Measurements from ENCODE around the gene ABHD15. TPM values are rescaled to one million over a fixed set of nuclear protein-coding genes. Genes with fewer than 3 reads are reported as not detected.

Gene ABHD15
- polyA plus RNA-seq, 3 donors: 3.1 to 4.6 (median 3.6) TPM

DNA sequence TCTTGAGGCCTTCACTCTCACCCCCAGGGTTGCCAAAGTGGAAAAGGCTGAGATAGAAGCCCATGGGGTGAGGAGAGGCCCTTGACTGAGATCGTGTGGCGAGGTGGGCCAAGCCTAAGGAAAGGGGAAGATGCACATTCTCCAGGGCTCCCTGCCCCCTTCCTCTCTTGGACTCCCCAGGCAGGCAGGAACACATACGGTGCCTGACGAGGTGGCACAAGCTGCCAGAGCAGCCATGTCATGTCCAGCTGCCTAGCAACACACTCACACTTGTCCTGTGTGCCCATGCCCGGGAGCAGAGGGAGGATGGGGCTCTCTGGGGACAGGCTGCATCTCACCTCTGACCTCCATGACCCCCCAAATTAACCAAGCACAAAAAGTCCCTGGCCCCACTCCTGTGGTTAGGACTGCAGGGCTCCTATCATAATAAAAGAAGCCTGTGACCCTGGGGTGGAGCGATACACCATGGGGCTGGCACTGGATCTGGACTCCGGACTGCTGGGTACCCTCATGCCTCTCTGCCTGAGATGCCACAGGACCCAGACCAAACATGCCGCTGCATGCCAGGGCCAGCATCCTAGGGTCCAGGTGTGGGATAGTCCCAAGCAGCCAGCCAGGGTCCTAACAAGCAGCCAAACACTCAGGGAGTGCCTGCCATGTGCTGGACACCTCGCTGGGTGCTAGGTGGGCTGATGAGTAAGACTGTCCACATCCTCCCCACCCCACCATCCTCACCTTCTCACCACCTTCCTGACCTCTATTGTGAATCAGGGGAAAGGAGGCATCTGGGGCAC is 20.0 kb upstream of the ABHD15 start:
- Histone ChIP-seq H3K9ac (ENCODE audit: insufficient read depth, low read length, poor library complexity, severe bottlenecking) (no peak overlapping the region), H3K27ac (ENCODE audit: low read depth in 1 of 2, low read length in 2 of 2) (no peak overlapping the region), H3K4me2 (replicated peaks; ENCODE audit: extremely low read depth, low read length, poor library complexity, severe bottlenecking) (peak overlapping the region; percentile 30), H3K4me3 (replicated peaks in 1 of 3; ENCODE audit: low read depth in 2 of 3, low read length in 3 of 3) (peak overlapping the region in 1 of 3 experiments; percentile 79), H4K20me1 (ENCODE audit: insufficient read depth, low read length) (peaks cover 63% of the 10 kb centered on the region), H3K36me3 (replicated peaks in 1 of 2; ENCODE audit: control insufficient read depth in 1 of 2, insufficient read depth in 2 of 2, low read length in 2 of 2) (peaks cover 9 to 17% of the 10 kb centered on the region in 2 donors), H3K79me2 (ENCODE audit: insufficient read depth, low read length) (peaks cover 63% of the 10 kb centered on the region), H3K27me3 (ENCODE audit: control insufficient read depth in 2 of 2, insufficient read depth in 2 of 2, low read length in 2 of 2) (peaks cover 0 to 4% of the 10 kb centered on the region in 2 donors), H3K9me3 (replicated peaks in 1 of 2; ENCODE audit: control insufficient read depth in 1 of 2, insufficient read depth in 1 of 2, low read length in 2 of 2) (no peaks in the 10 kb centered on the region), H2AFZ (ENCODE audit: insufficient read depth, low read depth, low read length, poor library complexity, severe bottlenecking) (no peak overlapping the region), H3K4me1 (ENCODE audit: control insufficient read depth in 1 of 2, insufficient read depth in 2 of 2, low read length in 2 of 2) (peaks cover 70 to 73% of the 10 kb centered on the region in 2 donors)
- Mint-ChIP-seq H3K4me1 (peaks cover 70% of the 10 kb centered on the region), H3K27ac (peak overlapping the region in 4 of 7 donors; percentile 18 to 61 (median 24)), H3K4me3 (peak overlapping the region in 1 of 2 donors; percentile 34), H3K36me3 (peaks cover 11 to 20% of the 10 kb centered on the region in 2 donors), H3K27me3 (ENCODE audit: low read depth in 3 of 3) (peaks cover 2 to 16% (median 7%) of the 10 kb centered on the region in 3 donors), H3K9me3 (no peaks in the 10 kb centered on the region)
- intact Hi-C loops (cut with micrococcal nuclease): loop anchor here in 1 of 2 donors (10.0 kb wide), 1 partner anchor 338 kb away; no protein-coding TSS in a partner anchor
- WGBS (ENCODE audit: insufficient coverage): 67% methylated on average over 5 of the region's 9 CpGs
- DNase-seq: peak in 2 of 3 donors; percentile 29 to 45
- TF ChIP-seq, protein P1, sequence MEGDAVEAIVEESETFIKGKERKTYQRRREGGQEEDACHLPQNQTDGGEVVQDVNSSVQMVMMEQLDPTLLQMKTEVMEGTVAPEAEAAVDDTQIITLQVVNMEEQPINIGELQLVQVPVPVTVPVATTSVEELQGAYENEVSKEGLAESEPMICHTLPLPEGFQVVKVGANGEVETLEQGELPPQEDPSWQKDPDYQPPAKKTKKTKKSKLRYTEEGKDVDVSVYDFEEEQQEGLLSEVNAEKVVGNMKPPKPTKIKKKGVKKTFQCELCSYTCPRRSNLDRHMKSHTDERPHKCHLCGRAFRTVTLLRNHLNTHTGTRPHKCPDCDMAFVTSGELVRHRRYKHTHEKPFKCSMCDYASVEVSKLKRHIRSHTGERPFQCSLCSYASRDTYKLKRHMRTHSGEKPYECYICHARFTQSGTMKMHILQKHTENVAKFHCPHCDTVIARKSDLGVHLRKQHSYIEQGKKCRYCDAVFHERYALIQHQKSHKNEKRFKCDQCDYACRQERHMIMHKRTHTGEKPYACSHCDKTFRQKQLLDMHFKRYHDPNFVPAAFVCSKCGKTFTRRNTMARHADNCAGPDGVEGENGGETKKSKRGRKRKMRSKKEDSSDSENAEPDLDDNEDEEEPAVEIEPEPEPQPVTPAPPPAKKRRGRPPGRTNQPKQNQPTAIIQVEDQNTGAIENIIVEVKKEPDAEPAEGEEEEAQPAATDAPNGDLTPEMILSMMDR (IDR thresholded peaks at IDR 0.05): no peak

GRCh38 chr17:29585080-29585751 is 18.4 kb upstream of the ABHD15 start:
- Histone ChIP-seq H3K79me2 (ENCODE audit: insufficient read depth, low read length) (peaks cover 63% of the 10 kb centered on the region), H3K27me3 (ENCODE audit: control insufficient read depth in 2 of 2, insufficient read depth in 2 of 2, low read length in 2 of 2) (no peaks in the 10 kb centered on the region), H3K4me2 (replicated peaks; ENCODE audit: extremely low read depth, low read length, poor library complexity, severe bottlenecking) (peak overlapping the region; percentile 81), H2AFZ (ENCODE audit: insufficient read depth, low read depth, low read length, poor library complexity, severe bottlenecking) (peak overlapping the region; percentile 69), H3K4me1 (ENCODE audit: control insufficient read depth in 1 of 2, insufficient read depth in 2 of 2, low read length in 2 of 2) (peaks cover 56 to 57% of the 10 kb centered on the region in 2 donors), H3K9me3 (replicated peaks in 1 of 2; ENCODE audit: control insufficient read depth in 1 of 2, insufficient read depth in 1 of 2, low read length in 2 of 2) (no peaks in the 10 kb centered on the region), H4K20me1 (ENCODE audit: insufficient read depth, low read length) (peaks cover 73% of the 10 kb centered on the region), H3K27ac (ENCODE audit: low read depth in 1 of 2, low read length in 2 of 2) (peak overlapping the region in 1 of 2 donors; percentile 75), H3K36me3 (replicated peaks in 1 of 2; ENCODE audit: control insufficient read depth in 1 of 2, insufficient read depth in 2 of 2, low read length in 2 of 2) (peaks cover 15 to 28% of the 10 kb centered on the region in 2 donors), H3K9ac (ENCODE audit: insufficient read depth, low read length, poor library complexity, severe bottlenecking) (peak overlapping the region; percentile 55), H3K4me3 (replicated peaks in 1 of 3; ENCODE audit: low read depth in 2 of 3, low read length in 3 of 3) (peak overlapping the region in 2 of 3 experiments; percentile 13 to 72)
- Mint-ChIP-seq H3K9me3 (no peaks in the 10 kb centered on the region), H3K4me3 (peak overlapping the region; percentile 64 to 82), H3K36me3 (peaks cover 17 to 34% of the 10 kb centered on the region in 2 donors), H3K27me3 (ENCODE audit: low read depth in 3 of 3) (peaks cover 0 to 2% (median 0%) of the 10 kb centered on the region in 3 donors), H3K27ac (peak overlapping the region in 6 of 7 donors; percentile 33 to 87 (median 59)), H3K4me1 (peaks cover 57% of the 10 kb centered on the region)
- peak in 2 of 3 donors; percentile 27 to 38 for DNase-seq
- TF ChIP-seq, protein P1 (IDR thresholded peaks at IDR 0.05): peak; percentile 43
- intact Hi-C loops (cut with micrococcal nuclease): loop anchor here in 1 of 2 donors (10.0 kb wide), 1 partner anchor 340 kb away; no protein-coding TSS in a partner anchor
- 15% methylated on average over 4 of the region's 8 CpGs for WGBS (ENCODE audit: insufficient coverage)
